ENCODE measurements around the gene SPATA4.

- no peak for TF ChIP-seq RFX5 (IDR thresholded peaks at IDR 0.05; ENCODE audit: low read depth, low read length)
- TF ChIP-seq CHD1 (IDR thresholded peaks at IDR 0.05; ENCODE audit: low read depth, low read length): no peak
- TF ChIP-seq, protein P1, sequence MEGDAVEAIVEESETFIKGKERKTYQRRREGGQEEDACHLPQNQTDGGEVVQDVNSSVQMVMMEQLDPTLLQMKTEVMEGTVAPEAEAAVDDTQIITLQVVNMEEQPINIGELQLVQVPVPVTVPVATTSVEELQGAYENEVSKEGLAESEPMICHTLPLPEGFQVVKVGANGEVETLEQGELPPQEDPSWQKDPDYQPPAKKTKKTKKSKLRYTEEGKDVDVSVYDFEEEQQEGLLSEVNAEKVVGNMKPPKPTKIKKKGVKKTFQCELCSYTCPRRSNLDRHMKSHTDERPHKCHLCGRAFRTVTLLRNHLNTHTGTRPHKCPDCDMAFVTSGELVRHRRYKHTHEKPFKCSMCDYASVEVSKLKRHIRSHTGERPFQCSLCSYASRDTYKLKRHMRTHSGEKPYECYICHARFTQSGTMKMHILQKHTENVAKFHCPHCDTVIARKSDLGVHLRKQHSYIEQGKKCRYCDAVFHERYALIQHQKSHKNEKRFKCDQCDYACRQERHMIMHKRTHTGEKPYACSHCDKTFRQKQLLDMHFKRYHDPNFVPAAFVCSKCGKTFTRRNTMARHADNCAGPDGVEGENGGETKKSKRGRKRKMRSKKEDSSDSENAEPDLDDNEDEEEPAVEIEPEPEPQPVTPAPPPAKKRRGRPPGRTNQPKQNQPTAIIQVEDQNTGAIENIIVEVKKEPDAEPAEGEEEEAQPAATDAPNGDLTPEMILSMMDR (IDR thresholded peaks at IDR 0.05 in 2 of 3, conservative IDR thresholded peaks at IDR 0.05 in 1 of 3; ENCODE audit: control insufficient read depth in 2 of 3, extremely low read depth in 1 of 3, insufficient read depth in 1 of 3, low read depth in 3 of 3, low read length in 3 of 3): no peak
- no peak for TF ChIP-seq SUZ12 (IDR thresholded peaks at IDR 0.05; ENCODE audit: unreplicated experiment)
- no peak for TF ChIP-seq ZNF217 (IDR thresholded peaks at IDR 0.05)
- no peak for TF ChIP-seq MXI1 (IDR thresholded peaks at IDR 0.05; ENCODE audit: low read depth, low read length)
- no peak for TF ChIP-seq RCOR1 (conservative IDR thresholded peaks at IDR 0.05; ENCODE audit: low read depth, low read length)
- TF ChIP-seq CREB1 (IDR thresholded peaks at IDR 0.05; ENCODE audit: low read depth): no peak
These were observed 53.1 kb downstream of the SPATA4 start for GRCh38 chr4:176142253-176142652.
